Tibial nerve (tissue), 4 donors: ENCODE results near the gene PGBD5. TPM values are rescaled to one million over a fixed set of nuclear protein-coding genes. Genes with fewer than 3 reads are reported as not detected.

ENCODE experiments used
- DNase-seq, 2 donors: peaks; one replicate each; pipeline ENCODE4 v3.0.0-alpha.2; 2019; ENCODE audit warnings: low spot score in 2 of 2
- H3K27ac ChIP-seq, 4 donors: fragments of 200-600 bp; sonication (generic) in 3 of 4; one replicate each; pipeline ENCODE4 v1.5.1; 2017 to 2019; ENCODE audit warnings: mild to moderate bottlenecking in 1 of 4
- H3K27me3 ChIP-seq, 2 donors: fragments of 200-600 bp; sonication (generic) in 1 of 2; one replicate each; pipeline versions ENCODE4 v1.5.1 to v1.6.0; 2017 to 2019
- H3K36me3 ChIP-seq, 3 donors: fragments of 200-600 bp; sonication (generic); one replicate each; pipeline ENCODE4 v1.5.1; 2018 to 2019
- H3K4me1 ChIP-seq, 4 donors: fragments of 200-600 bp; sonication (generic) in 3 of 4; one replicate each; pipeline ENCODE4 v1.5.1; 2017 to 2019
- H3K4me3 ChIP-seq, 4 donors: fragments of 200-600 bp; sonication (generic) in 3 of 4; one replicate each; pipeline ENCODE4 v1.5.1; 2017 to 2019; ENCODE audit warnings: mild to moderate bottlenecking in 1 of 4, moderate library complexity in 1 of 4
- H3K9me3 ChIP-seq, 4 donors: fragments of 200-600 bp; sonication (generic) in 3 of 4; one replicate each; pipeline ENCODE4 v1.5.1; 2017 to 2019
- CTCF ChIP-seq, 5 experiments: fragments of 200-600 bp in 3 of 5; fragments of 450-650 bp in 2 of 5; sonication (generic) in 3 of 5; IDR thresholded peaks; one replicate each; pipeline ENCODE4 v1.5.1; 2016 to 2019; ENCODE audit warnings: antibody characterized with exemption in 5 of 5, mild to moderate bottlenecking in 3 of 5, moderate library complexity in 2 of 5
- EP300 ChIP-seq, 2 donors: sonication (generic); formaldehyde crosslinking; IDR thresholded peaks; one replicate each; pipeline ENCODE4 v1.6.1; 2017; ENCODE audit warnings: antibody characterized with exemption in 2 of 2, mild to moderate bottlenecking in 1 of 2
- POLR2A ChIP-seq, 2 donors: fragments of 450-650 bp; IDR thresholded peaks; one replicate each; pipeline ENCODE4 v1.6.1; 2017; ENCODE audit warnings: antibody characterized with exemption in 2 of 2, mild to moderate bottlenecking in 2 of 2, moderate library complexity in 2 of 2
- WGBS, 2 donors: methylation state at CpG; one replicate each; pipeline ENCODE4 v1.1.5; 2018; 5-methylcytosine and 5-hydroxymethylcytosine counted together
- total RNA-seq, 4 donors: library from RNA; depleted of rRNA; stranded (reverse); fragments of >200 nt; gene quantifications; one replicate each; pipeline ENCODE4 v1.1.0, GENCODE V29; 2016

The PGBD5 gene
- total RNA-seq, 4 donors from 2014 or later: 1.4 to 5.1 (median 2.2) TPM

DNA sequence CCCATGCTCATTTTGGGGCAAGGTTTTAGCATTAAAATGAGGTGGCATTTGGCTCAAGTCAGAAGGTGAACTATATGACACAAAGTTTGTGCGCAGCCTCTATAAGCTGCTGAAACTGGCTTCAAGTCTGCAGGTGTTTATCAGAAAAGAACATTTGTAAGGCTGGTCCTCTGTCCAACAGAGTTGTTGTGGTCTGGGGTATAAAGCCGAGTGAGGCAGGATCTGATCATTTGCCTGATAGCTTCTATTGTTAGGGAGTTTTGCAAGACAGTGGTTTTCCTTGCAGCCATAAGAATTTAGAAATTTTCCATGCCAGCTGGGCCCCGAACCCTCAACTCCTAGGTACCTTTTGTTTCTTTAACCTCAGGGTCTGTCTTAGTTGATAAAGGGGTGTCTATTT lies 130.8 kb downstream of the PGBD5 start:
- Histone ChIP-seq H3K27me3 (peaks cover 0 to 4% of the 10 kb centered on the region in 2 donors), H3K4me3 (no peak overlapping the region), H3K4me1 (no peaks in the 10 kb centered on the region), H3K36me3 (no peaks in the 10 kb centered on the region), H3K27ac (no peak overlapping the region), H3K9me3 (no peaks in the 10 kb centered on the region)
- no peak for DNase-seq
- TF ChIP-seq POLR2A (IDR thresholded peaks at IDR 0.05) (no peak), EP300 (IDR thresholded peaks at IDR 0.05) (no peak), CTCF (IDR thresholded peaks at IDR 0.05) (no peak)
- 72 to 88% methylated on average over 3 of the region's 3 CpGs for WGBS, 2 donors

DNA sequence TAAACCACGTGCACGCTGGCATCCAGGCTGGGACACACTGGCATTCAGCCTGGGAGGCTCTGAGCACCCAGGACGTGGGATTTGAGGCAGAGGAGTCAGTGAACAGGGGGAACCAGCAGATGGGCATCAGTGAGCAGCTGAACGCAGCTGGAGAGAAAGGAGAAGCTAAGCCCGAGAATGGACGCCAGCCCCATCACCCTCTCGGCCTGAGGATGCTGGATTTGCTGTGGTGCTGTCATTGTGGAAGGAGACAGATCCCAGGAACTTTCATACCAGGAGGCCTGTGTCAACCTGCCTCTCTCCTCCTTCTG lies 132.8 kb downstream of the PGBD5 start:
- TF ChIP-seq POLR2A (IDR thresholded peaks at IDR 0.05) (no peak), EP300 (IDR thresholded peaks at IDR 0.05) (no peak), CTCF (IDR thresholded peaks at IDR 0.05) (no peak)
- peaks cover 0 to 4% of the 10 kb centered on the region in 2 donors for H3K27me3 ChIP-seq
- H3K36me3 ChIP-seq: no peaks in the 10 kb centered on the region
- DNase-seq: no peak
- H3K4me1 ChIP-seq: no peaks in the 10 kb centered on the region
- 78 to 84% methylated on average over 7 of the region's 7 CpGs for WGBS, 2 donors
- no peak overlapping the region for H3K27ac ChIP-seq
- no peak overlapping the region for H3K4me3 ChIP-seq
- no peaks in the 10 kb centered on the region for H3K9me3 ChIP-seq

DNA sequence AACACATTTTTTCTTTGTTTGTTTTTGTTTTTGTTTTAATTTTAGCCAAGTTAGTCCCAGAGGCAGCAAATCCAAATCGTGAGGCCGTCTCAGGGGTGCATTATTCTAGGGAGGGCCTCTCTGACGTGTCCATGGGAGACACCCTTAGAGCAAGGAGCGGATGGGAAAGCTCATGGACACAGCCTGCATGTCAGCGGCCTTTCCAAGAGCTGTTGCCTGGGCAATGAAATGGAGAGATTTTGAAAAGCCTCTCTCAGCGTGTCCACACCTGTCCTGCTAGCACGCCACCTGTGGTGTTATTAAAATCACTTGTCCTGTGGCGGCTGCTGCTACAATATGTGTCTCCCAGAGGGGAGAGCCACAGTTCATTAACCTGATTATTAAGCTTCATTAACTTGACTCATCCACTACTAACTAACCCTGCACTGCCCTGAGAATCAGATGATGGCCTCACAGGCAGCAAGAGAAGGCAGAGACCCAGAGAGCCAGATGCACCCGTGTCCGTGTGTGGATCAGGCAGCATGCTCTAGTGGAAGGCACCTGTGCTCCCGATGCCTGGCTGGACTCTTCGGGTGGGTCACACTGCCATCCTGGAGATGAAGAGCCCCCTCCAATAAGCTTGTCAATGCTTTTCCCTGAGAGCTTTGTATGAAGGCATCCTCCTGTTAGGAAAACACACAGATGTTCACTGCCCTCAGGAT lies 133.3 kb downstream of the PGBD5 start:
- no peak for DNase-seq
- 46 to 72% methylated on average over 8 to 12 of the region's 12 CpGs for WGBS, 2 donors
- no peak overlapping the region for H3K27ac ChIP-seq

GRCh38 chr1:230291731-230292620 lies 134.2 kb downstream of the PGBD5 start:
- no peak for DNase-seq
- no peaks in the 10 kb centered on the region for H3K36me3 ChIP-seq
- H3K9me3 ChIP-seq: no peaks in the 10 kb centered on the region
- H3K4me3 ChIP-seq: no peak overlapping the region
- peaks cover 0 to 4% of the 10 kb centered on the region in 2 donors for H3K27me3 ChIP-seq
- WGBS, 2 donors: 61 to 64% methylated on average over 24 to 28 of the region's 28 CpGs
- no peak overlapping the region for H3K27ac ChIP-seq
- no peaks in the 10 kb centered on the region for H3K4me1 ChIP-seq
- TF ChIP-seq POLR2A (IDR thresholded peaks at IDR 0.05) (no peak), EP300 (IDR thresholded peaks at IDR 0.05) (no peak), CTCF (IDR thresholded peaks at IDR 0.05) (no peak)

More for the DNA sequence above, 133.3 kb downstream of the PGBD5 start:
- H3K9me3 ChIP-seq: no peaks in the 10 kb centered on the region
- H3K27me3 ChIP-seq: peaks cover 0 to 4% of the 10 kb centered on the region in 2 donors
- H3K4me1 ChIP-seq: no peaks in the 10 kb centered on the region
- TF ChIP-seq POLR2A (IDR thresholded peaks at IDR 0.05): no peak
- TF ChIP-seq EP300 (IDR thresholded peaks at IDR 0.05): no peak
- no peak for TF ChIP-seq CTCF (IDR thresholded peaks at IDR 0.05)
- no peaks in the 10 kb centered on the region for H3K36me3 ChIP-seq
- no peak overlapping the region for H3K4me3 ChIP-seq

DNA sequence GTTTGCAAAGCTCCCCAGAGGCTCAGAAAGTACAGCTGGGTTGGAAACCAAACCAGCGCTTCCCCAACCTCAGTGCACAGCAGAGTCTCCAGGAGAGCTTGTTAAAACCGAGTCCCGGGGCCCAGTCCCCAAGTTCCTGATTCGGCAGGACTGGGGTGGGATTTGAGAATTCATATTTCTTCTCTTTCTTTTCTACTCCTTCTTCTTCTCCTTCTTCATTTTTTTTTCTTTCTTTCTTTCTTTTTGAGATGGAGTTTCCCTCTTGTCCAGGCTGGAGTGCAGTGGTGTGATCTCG lies 136.8 kb downstream of the PGBD5 start:
- H3K4me3 ChIP-seq: no peak overlapping the region
- no peak overlapping the region for H3K27ac ChIP-seq
- H3K27me3 ChIP-seq: peaks cover 0 to 4% of the 10 kb centered on the region in 2 donors
- H3K4me1 ChIP-seq: no peaks in the 10 kb centered on the region
- H3K36me3 ChIP-seq: peaks cover 0 to 9% (median 0%) of the 10 kb centered on the region in 3 donors
- H3K9me3 ChIP-seq: no peaks in the 10 kb centered on the region
- TF ChIP-seq EP300 (IDR thresholded peaks at IDR 0.05): no peak
- no peak for TF ChIP-seq CTCF (IDR thresholded peaks at IDR 0.05)
- no peak for TF ChIP-seq POLR2A (IDR thresholded peaks at IDR 0.05)
- 77 to 87% methylated on average over 5 of the region's 5 CpGs for WGBS, 2 donors
- DNase-seq: no peak
